NCI-H460 (cell line): ENCODE measurements around the gene LPAR1. TPM values are rescaled to one million over a fixed set of nuclear protein-coding genes. Genes with fewer than 3 reads are reported as not detected.

Experiments used
- DNase-seq: peaks from one replicate; pipeline ENCODE4 v3.0.0-alpha.2; 2016; ENCODE audit warnings: low read depth; ENCODE audit errors: extremely low read depth
- total RNA-seq: library from RNA; depleted of rRNA; stranded (reverse); fragments of >200 nt; shearing (Covaris generic); gene quantifications from 2 replicates; pipeline ENCODE4 v1.2.3, GENCODE V29; 2014

The LPAR1 gene
- total RNA-seq, 1 experiment from 2014 or later, result 1.3 TPM

DNA sequence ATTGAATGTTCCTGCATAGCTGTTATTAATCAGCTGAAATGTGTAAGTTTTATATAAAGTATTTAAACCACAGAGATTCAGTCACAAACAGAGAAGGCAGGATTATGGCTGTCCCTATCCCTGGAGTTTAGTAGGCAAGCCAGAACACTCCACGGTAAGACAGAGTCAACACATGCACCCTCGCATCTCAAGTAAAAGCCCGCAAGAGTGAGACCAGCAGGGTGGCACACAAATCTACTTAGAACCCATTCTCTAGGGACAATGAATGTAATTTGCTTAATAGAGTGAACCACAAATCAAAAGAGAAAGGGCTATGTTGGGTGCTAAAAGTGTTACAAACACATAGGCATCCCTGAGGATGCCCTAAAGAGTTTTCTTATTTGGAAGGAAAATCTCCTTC lies 35.1 kb downstream of the LPAR1 start:
- DNase-seq, result no peak

DNA sequence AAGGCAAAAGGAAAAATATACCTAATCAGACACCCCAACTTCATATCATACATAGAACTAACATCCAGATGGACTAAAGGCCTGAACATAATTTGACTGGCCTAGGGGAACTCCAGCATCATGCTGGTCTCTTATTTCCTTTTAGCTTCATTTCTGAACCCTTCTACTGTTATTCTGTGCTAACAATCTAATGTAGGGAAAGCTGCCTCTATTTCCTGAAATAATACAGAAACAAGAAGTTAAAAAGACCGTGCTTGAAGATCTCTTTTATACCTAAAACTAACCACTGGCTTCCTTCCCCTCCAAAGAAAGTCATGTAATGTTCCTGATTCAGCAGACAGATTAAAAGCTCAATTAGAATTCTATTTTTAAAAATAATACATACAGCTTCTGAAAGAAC lies 36.7 kb downstream of the LPAR1 start:
- DNase-seq, result no peak

DNA sequence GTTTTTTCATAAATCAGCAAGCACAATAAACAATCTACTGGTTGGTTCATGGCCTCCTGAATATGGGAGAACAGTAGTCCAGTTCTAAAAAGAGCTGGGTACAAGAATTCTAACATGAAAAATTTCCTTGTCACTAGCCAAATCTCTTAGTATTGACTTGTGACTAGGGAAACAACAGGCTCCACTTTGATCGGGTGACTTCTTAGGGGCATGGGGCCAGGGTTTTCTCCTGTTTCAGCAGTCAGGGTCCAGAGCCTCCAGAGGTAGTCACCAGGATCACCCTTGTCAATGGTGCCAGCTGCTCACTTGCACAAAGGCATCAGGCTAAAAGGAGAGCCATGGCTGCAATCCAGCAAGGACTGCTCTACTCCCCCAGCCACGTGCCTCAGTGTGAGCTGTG lies 38.1 kb downstream of the LPAR1 start:
- DNase-seq, result no peak

DNA sequence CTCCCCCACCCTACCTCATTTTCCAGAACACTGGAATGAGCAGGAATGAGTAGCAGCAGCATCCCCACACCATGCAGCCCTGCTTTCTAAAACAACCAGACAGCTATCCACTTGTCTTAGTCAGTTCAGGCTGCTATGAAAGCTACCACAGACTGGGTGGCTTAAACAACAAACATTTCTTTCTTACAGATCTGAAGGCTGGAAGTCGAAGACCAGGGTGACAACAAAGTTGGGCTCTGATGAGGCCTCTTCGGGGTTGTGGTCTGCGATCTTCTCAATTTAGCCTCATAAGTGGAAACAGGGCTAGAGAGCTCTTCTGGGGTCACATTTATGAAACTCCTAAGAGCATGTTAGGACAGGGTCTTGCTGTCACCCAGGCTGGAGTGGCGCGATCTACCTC lies 38.9 kb downstream of the LPAR1 start:
- no peak for DNase-seq

DNA sequence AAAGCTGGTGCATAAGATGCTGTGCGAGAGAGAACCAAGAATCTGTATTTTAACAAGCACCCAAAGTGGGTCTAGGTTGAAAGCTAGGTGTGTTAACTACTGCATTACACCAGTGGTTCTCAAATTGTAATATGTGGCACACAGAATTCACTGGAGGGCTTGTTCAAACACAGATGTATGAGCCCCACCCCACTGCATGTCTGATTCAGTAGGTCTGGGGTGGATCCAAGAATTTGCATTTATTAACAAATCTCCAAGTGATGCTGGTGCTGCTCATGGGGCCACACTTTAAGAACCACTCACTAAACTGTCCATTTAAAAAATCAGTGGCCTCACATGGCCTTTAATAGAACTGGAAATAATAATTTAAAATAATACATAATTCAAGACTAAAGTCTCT lies 40.4 kb downstream of the LPAR1 start:
- DNase-seq, result no peak

DNA sequence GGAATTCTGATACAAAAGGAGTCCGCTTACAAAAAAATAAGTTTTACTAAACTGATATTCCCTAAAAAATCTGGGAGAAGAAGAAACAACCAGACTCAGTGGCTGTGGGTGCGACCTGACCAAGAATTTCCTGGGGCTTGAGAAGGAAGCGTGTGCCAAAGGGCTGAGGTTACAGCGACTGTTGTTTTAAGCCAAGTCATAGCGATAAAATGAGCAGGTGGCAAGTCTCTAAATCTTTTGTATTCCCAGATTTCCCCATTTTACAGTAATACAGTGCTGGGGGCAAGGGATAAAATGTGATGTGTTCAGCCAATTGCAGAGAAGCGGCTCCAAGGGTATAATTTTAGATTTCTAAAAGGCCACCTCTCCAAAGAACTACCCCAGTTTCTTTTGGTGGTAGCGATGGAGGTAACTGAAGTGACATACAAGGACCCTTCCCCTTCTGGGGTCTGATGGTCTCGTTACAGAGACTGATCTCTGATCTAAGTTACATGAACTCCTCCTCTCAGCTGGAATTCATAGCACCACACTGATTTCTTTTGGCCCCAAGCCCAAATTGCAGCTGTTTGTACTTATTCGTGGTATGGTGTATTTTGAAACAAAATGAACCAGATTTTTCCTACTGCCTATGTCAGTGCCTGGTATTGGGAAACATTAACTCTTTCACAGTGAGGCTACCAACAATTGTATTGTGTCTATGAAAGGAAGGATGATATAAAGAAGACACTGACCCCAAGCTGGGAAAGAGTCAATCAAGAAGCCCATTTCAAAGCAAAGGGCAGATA lies 41.6 kb downstream of the LPAR1 start:
- no peak for DNase-seq

DNA sequence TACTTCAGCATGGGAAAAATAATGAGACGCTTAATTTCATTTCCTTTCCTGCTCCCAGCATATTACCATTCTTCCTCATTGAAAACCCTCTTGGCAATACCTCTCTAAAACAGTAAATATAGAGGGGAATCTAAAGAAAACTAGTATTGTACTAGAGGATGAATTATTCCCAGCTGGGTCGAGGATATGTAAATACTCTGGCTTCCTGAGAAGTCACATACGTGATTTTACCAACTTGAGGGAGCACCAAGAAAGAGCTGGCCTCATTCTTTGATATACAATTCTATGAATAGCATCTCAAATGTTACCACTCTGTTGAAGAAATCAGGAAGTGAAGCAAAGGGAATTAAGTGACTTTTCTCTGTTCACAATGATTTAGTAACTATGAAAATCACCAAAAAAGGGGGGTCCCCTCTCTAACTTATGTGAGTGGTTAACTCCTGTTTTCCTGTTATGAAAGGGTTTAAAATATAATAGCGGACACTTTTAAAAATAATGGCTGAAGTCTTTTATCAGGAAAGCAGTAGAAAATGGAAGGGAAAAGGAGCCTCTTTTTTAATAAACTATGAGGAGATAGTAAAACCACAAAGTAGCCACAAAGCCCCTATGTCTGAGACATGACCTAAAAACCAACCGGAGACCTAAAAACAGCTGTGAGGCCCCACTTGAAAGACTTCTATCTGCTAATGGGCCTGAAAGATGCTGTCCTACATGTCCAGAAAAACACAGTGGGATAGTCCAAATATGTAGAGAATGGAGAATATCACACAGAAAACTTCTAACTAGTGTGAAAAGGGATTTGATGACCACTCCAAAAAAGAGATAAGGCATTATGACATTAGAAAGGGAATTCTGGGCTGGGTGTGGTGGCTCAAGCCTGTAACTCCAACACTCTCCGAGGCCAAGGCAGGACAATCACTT lies 42.6 kb downstream of the LPAR1 start:
- no peak for DNase-seq

DNA sequence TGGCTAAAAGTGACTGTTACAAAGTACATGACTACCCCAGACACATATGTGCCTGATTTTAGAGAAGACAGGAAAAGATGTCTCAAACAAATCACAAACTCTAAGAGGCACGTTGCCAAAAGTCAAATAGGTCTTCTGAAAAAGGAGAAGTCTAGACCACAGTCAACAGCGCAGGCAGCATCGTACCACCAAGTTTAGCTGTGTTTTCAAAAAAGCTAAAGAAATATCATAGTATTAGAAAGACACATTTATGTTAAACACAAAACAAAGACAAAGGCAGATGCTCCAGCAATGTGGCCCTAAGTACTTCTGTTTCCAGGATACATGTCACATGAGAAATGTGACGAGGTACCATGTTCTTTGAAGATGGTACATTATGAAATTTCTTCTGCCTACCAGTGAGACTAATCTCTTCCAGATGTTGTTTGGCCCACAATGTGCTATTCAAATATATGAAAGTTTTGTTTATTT lies 43.5 kb downstream of the LPAR1 start:
- no peak for DNase-seq

DNA sequence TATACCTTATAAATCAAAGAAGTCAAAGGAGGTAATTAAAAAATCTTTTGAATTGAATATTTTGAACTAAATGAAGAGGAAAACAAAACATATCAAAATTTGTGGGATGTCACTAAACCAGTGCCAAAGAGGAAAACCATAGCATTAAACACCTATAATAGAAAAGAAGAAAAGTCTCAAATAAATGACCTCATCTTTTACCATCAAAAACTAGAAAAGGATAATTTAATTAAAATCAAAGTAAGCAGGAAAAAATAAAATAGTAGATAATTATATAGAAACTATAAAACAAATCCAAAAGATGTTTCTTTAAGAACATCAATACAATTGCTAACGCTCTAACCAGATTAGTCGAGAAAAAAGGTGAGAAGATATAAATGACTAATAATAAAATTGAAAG lies 47.8 kb downstream of the LPAR1 start:
- no peak for DNase-seq

DNA sequence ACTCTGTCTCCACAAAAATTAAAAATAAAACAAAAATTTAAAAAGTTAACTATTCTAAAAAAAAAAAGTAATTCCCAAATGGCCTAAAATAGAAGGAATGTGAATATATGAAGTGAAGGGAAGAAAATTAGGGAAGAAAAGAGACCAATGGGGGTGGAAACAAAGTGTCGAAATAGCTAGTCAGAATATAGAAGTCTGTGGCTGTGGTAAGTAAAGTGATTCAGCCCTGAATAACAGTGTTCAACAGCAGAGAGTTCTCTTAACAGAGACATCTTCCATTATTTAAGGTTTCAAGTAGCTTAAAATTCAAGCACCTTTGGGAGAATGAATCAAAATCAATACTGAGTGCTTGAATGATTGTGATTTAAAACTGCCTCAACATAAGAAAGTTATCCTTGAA lies 51.7 kb downstream of the LPAR1 start:
- no peak for DNase-seq

DNA sequence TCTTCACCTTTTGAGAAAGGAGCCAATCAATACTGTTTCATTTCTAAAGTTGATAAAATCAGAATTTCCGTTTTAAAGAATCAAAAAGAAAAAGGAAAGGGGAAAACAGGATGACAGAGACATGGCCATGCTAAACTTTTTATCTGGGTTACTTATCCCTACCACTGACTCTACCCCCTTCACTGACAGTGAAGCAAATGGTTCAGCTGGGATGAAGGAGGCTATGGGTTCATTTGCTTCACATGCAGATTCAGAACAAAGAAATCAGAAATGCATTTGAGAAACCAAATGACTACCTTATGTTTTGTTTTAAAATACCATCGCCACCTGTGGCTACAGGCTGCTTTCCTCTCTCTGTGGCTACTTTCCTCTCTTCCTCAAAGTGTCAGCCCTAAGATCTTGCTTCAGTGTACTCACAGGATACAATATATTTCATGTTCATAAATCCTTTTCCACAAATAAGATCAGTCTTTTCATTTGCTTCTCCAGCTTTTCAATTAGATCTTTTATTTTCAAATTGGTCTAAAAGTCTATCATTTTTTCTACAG lies 53.3 kb downstream of the LPAR1 start:
- DNase-seq, result no peak

DNA sequence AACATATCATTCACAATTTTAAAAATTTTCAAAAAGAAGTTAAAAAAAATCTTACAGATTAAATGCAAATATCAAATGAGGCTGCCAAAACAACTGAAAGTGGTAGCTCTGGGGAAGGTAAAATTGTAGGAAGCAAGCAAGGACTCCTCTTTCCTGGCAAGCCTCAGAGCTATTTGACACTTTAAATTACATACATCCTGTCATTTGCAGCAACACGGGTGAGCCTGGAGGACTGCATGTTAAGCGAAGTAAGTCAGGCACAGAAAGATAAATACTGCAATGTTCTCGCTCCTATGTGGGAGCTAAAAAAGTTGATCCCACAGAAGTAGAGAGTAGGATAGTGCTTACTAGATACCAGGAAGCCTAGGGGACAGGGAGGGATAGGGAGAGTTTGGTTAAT lies 58.0 kb downstream of the LPAR1 start:
- no peak for DNase-seq

DNA sequence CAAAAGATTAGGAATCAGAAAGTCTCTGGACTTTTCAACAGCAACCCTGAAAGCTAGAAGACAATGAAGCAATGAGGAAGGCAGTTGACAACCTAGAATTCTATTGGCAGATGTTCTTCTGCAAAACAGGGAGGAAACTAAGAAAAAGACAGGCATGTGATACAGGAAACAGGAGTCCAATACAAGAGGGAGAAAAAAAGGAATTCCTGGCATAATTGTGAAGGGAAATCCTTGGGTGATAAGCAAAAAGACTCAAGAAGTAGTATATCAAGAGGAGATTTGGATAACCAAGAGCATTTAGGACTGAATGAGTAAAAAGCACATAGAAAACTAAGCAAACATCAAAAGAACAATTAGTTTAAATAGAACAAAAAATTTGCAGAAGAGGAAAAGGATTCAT lies 58.6 kb downstream of the LPAR1 start:
- no peak for DNase-seq

DNA sequence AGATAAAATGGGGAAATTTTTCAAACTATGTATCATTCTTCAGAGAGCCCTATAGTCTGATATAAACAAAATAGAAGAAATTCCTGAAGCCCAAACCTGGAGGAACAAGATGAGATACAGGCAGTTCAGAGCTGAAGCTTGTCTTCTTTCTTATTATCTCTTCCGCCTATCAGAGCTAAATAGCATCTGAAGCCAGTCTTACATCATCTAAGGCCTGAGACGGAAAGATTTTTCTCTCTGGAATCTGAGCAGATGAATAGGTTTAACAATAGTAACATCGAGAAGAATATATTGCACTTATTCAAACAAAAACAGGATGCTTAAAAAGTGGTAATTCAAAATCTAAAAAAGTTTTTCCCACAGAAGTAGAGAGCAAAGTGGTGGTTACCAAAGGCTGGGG lies 59.8 kb downstream of the LPAR1 start:
- DNase-seq, result no peak

DNA sequence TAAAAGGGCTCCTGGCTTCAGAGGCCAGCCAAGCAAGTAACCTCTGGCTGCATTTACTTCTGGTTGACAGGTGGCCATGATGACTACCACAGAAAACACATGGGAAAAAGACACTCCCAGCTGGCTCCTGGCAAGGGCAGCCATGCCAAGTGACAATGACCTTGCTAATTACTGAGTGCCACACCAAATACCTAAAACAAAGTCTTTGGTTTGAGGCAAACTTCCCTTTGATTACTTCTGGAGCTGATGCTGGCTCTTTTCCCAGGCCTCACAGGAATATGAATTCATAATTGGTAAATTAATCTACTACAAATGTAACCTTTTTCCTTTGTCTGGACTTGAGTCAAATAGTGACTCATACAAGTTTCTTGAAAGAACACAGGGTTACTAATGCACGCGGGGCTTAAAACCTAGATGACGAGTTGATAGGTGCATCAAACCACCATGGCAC lies 61.0 kb downstream of the LPAR1 start:
- DNase-seq, result no peak

DNA sequence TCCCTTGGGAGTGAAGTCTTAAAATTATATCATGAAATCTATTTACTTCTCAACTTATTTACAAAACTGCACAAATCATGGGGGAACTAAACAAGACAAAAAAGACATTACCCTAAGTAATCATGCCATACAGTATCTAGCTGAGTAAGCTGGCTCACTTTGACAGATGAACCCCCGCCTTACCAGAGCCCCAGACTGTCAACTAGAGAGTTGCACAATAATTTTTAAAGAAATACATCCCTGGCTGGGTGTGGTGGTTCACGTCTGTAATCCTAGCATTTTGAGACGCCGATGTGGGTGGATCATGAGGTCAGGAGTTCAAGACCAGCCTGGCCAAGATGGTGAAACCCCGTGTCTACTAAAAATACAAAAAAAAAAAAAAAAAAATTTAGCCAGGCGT lies 62.3 kb downstream of the LPAR1 start:
- no peak for DNase-seq

DNA sequence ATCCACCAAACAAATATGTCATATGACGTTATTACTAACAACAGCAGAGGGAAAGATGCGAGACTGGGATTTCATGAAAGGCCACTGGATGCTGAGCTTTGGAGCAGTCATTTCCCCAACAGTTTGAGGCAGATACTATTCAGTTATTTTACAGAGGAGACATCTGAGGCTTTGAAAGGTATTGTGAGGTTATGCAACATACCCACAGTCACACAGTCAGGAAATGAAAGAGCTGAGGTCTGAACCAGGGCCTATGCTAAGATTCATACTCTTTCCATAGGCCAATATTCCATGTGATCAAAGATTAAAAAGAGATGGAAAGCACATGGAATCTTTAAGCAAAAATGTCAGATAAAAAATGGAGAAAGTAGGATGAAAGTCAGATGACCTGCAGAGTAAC lies 63.0 kb downstream of the LPAR1 start:
- DNase-seq, result no peak

DNA sequence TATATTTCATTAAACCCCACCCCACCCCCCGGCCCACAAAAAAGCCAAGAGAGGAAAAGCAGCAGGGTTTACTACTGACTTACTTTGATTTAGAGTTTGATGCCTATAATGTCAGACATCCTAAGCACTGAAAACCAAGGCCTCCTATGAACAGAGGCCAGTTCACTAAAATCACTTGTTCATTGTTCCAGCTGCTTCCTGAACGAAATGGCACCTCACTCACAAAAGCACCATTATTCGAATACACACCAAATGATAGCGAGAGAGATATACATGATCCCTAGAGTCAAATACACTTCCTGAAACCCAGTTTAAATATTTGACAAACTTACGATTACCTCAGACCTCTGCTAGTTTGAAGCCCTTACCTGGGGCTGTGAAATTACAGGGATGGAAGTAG lies 66.6 kb downstream of the LPAR1 start:
- no peak for DNase-seq

DNA sequence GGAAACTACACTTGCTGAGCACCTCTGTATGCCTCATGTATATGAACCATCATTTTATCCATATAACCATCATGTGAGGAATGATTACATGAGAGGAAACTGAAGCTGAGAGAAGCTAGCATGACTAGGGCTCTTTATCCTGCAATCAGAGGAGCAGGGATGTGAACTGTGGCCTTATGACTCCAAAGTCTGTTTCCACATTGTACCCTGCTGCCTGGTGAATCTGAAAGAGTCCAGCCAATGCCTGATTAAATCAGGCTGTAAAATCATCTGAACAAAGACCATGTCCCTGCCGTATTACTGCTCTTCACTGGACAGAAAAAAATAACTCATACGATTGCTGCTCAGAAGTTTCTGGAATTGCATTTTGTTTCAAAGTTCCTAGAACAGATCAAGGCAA lies 67.0 kb downstream of the LPAR1 start:
- DNase-seq, result no peak

DNA sequence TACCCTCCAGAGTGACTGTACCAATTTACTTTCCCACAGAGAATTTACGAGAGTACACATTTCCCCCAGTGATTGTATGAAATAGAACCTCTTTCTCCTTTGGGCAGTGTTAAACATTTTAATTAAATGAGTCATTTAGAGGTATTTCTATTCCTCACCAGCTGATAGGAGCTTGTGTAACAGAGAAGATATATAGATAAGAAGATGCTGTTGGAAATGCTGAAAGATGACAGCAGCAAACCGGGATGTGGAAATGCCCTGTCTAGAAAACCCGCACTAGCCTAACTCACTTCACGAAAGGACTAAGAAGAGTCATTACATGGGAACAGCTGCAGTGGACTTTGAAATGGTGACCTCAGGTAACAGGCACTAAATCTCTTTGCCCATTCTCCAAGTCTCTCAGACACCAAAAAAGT lies 68.3 kb downstream of the LPAR1 start:
- DNase-seq, result no peak

DNA sequence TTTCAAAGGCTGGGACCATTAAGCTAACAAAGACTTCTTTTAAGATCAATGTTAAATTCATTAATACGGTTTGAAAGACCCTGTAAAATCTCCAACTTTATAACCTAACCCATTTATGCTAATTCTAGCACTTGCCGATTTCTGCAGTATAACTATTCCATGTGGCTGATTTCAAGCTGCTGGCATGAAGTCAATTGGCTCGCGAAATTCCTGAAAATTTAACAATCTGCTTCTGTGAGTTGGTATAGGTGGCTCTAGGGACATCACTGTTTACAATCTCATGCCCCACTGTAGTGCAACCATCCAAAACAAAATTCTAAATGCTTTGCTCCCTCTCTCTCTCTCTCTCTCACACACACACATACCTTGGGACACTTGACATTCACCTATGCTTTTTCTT lies 70.2 kb downstream of the LPAR1 start:
- no peak for DNase-seq

DNA sequence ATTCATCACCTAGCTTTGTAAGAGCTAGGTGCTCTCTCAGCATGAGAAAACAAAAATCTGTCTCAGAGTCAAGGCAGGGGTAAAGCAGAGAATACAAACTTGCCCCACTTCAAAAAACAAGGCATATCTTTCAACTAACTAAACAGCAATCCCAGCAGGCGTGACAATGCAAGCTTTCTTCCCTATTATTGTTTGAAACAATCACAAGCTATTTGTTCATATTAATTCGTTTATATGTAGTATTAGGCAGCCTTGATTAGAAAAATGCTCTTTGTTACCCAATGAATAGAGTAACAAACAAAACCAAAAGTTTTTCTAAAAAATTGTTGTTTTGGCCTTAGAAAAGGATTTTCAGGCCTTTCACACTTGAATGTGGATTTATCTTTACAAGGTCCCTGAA lies 71.1 kb downstream of the LPAR1 start:
- no peak for DNase-seq
